GM12891 (cell line): ENCODE data around the gene SDC1.

Source experiments
- POLR2A ChIP-seq: IDR thresholded peaks from 2 replicates; pipeline ENCODE4 v1.6.1; 2011; ENCODE audit warnings: low read depth, low read length, control low read depth
- POLR2AphosphoS5 ChIP-seq: IDR thresholded peaks from 2 replicates; pipeline ENCODE4 v1.6.1; 2011; ENCODE audit warnings: low read depth, low read length, control low read depth
- TAF1 ChIP-seq: IDR thresholded peaks from 2 replicates; pipeline ENCODE4 v1.6.1; 2011; ENCODE audit warnings: low read depth, low read length, control low read depth

DNA sequence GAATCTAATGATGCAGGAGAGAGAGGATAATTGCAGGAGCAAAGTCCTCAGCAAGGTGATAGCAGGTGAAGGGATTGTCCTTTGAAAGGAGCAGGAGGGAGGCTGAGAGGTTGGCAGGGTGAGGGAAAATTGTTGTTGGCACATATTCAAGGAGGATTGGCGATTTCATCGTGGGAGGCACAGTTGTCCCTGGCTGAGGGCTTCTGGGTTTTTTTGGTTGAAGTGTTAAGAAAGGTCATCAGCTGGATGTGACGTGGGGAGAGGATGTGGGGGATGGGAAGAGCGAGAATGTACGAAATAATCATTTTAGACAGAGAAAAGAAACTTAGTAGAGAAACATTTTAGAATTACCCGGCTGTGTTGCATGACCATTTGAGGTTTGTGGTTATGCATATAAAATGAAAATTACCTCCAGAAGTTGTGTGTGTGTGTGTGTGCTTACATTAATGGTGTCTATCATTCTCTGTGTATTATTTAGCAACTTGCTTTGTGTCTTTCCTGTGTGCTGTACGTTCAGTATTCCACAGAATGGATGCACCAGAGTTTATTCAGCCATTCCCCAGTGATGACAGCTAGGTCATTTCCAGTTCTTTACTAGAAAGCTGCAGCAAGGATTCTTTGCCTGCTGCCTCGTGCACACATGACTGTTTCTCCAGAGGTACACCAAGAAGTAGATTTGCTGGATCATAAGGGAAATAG, 67.6 kb downstream of the SDC1 start:
- TF ChIP-seq TAF1 (no peak), POLR2AphosphoS5 (no peak), POLR2A (no peak)
